H1 (cell line): ENCODE results near the gene PRDM5. TPM values are rescaled to one million over a fixed set of nuclear protein-coding genes. Genes with fewer than 3 reads are reported as not detected.

Experiments
- CTCF ChIA-PET: fragments of 300-600 bp; sonication (Branson Sonifier 250); formaldehyde crosslinking; loops from one replicate; lab custom pipeline; 2021; ENCODE audit not compliant: partially characterized antibody; lab: Charles Lee
- POLR2A ChIA-PET: fragments of 300-600 bp; sonication (Branson Sonifier 250); formaldehyde crosslinking; loops from one replicate; lab custom pipeline; 2021; ENCODE audit warnings: inconsistent platforms; ENCODE audit not compliant: partially characterized antibody; lab: Charles Lee
- DNase-seq, 2 experiments: peaks; one replicate each; pipeline versions ENCODE4 v3.0.0 to v3.0.0-alpha.2; 2010 to 2022; ENCODE audit warnings: low spot score in 2 of 2, low read depth in 1 of 2, mixed read lengths in 1 of 2
- FAIRE-seq: peaks from 2 replicates; lab custom pipeline; 2011; peaks lifted over from hg19 to GRCh38; lab: Jason Lieb, UNC
- H2AFZ ChIP-seq: 2 replicates; pipeline ENCODE4 v1.8.1; 2012; ENCODE audit warnings: low read length, inconsistent platforms
- H2AK5ac ChIP-seq: 2 replicates; pipeline ENCODE4 v1.6.1; 2013; ENCODE audit warnings: low read depth, low read length
- H2BK120ac ChIP-seq: replicated peaks from 2 replicates; pipeline ENCODE3; 2013; ENCODE audit warnings: low read depth, low read length, inconsistent platforms
- H2BK12ac ChIP-seq: 2 replicates; pipeline ENCODE4 v1.6.1; 2013; ENCODE audit warnings: low read depth, low read length
- H2BK15ac ChIP-seq: 2 replicates; pipeline ENCODE4 v1.6.1; 2013; ENCODE audit warnings: low read length
- H2BK20ac ChIP-seq: 2 replicates; pipeline ENCODE4 v1.6.1; 2013; ENCODE audit warnings: low read length
- H2BK5ac ChIP-seq: 2 replicates; pipeline ENCODE4 v1.6.1; 2013; ENCODE audit warnings: low read depth, low read length
- H3K14ac ChIP-seq: 2 replicates; pipeline ENCODE4 v1.6.1; 2013; ENCODE audit warnings: inconsistent platforms; ENCODE audit not compliant: insufficient read length
- H3K18ac ChIP-seq: 2 replicates; pipeline ENCODE4 v1.6.1; 2013; ENCODE audit warnings: low read length; ENCODE audit errors: extremely low read depth
- H3K23ac ChIP-seq: 2 replicates; pipeline ENCODE4 v1.6.1; 2013; ENCODE audit warnings: inconsistent platforms; ENCODE audit not compliant: insufficient read length
- H3K23me2 ChIP-seq: 2 replicates; pipeline ENCODE4 v1.6.1; 2013; ENCODE audit warnings: low read depth, low read length
- H3K27ac ChIP-seq: 2 replicates; pipeline ENCODE4 v1.6.1; 2011; ENCODE audit warnings: low read depth, low read length, inconsistent platforms
- H3K27me3 ChIP-seq, 4 experiments: replicated peaks in 1 of 4; 1 replicate in 1 of 4; 2 replicates in 3 of 4; pipeline versions ENCODE4 v1.6.1 to v1.8.1; 2011 to 2013; ENCODE audit warnings: low read length in 3 of 4, mild to moderate bottlenecking in 3 of 4, inconsistent platforms in 2 of 4, mixed read lengths in 2 of 4, moderate library complexity in 1 of 4; ENCODE audit not compliant: control insufficient read depth in 3 of 4, insufficient read depth in 3 of 4; ENCODE audit errors: extremely low read depth in 1 of 4
- H3K36me3 ChIP-seq, 4 experiments: 2 replicates each; pipeline versions ENCODE4 v1.6.1 to v1.8.1; 2011 to 2013; ENCODE audit warnings: mild to moderate bottlenecking in 4 of 4, low read length in 3 of 4, moderate library complexity in 2 of 4, control low read depth in 1 of 4, inconsistent platforms in 1 of 4; ENCODE audit not compliant: insufficient read depth in 4 of 4, control insufficient read depth in 2 of 4
- H3K4ac ChIP-seq: replicated peaks from 2 replicates; pipeline ENCODE3; 2013; ENCODE audit warnings: low read length, low read depth, mixed read lengths, inconsistent platforms; ENCODE audit not compliant: insufficient read length
- H3K4me1 ChIP-seq, 4 experiments: replicated peaks in 1 of 4; 1 replicate in 1 of 4; 2 replicates in 3 of 4; pipeline versions ENCODE4 v1.6.1 to v1.8.1; 2011 to 2013; ENCODE audit warnings: low read length in 3 of 4, inconsistent platforms in 2 of 4, mixed read lengths in 1 of 4; ENCODE audit not compliant: insufficient read depth in 4 of 4, control insufficient read depth in 3 of 4
- H3K4me2 ChIP-seq, 2 experiments: 2 replicates each; pipeline versions ENCODE4 v1.6.1 to v1.8.1; 2011 to 2013; ENCODE audit warnings: low read depth in 2 of 2, low read length in 2 of 2, control low read depth in 1 of 2, inconsistent platforms in 1 of 2, mild to moderate bottlenecking in 1 of 2; ENCODE audit not compliant: insufficient read depth in 1 of 2
- H3K4me3 ChIP-seq, 4 experiments: fragments of 200-600, 300-600 bp in 1 of 4; sonication (generic), shearing (Covaris generic), sonication (Bioruptor Twin) in 1 of 4; 2 replicates each; pipeline versions ENCODE4 v1.5.1 to v1.8.1; 2011 to 2016; ENCODE audit warnings: low read length in 4 of 4, low read depth in 3 of 4, control low read depth in 2 of 4, inconsistent platforms in 2 of 4, mild to moderate bottlenecking in 2 of 4, mixed read lengths in 1 of 4, moderate library complexity in 1 of 4; ENCODE audit not compliant: insufficient read depth in 2 of 4; ENCODE audit errors: extremely low read depth in 1 of 4
- H3K56ac ChIP-seq: replicated peaks from 2 replicates; pipeline ENCODE3; 2013; ENCODE audit warnings: low read depth, mild to moderate bottlenecking, mixed read lengths, low read length, inconsistent platforms; ENCODE audit not compliant: insufficient read length
- H3K79me1 ChIP-seq: 2 replicates; pipeline ENCODE4 v1.6.1; 2013; ENCODE audit warnings: low read depth, low read length, control low read depth
- H3K79me2 ChIP-seq, 2 experiments: 2 replicates each; pipeline versions ENCODE4 v1.6.1 to v1.8.1; 2012 to 2013; ENCODE audit warnings: low read length in 2 of 2, mild to moderate bottlenecking in 2 of 2, inconsistent platforms in 1 of 2; ENCODE audit not compliant: insufficient read depth in 2 of 2, control insufficient read depth in 1 of 2
- H3K9ac ChIP-seq, 4 experiments: replicated peaks in 1 of 4; 1 replicate in 1 of 4; 2 replicates in 3 of 4; pipeline versions ENCODE4 v1.6.1 to v1.8.1; 2011 to 2013; ENCODE audit warnings: low read depth in 3 of 4, low read length in 3 of 4, control low read depth in 2 of 4, mild to moderate bottlenecking in 2 of 4, moderate library complexity in 2 of 4, inconsistent platforms in 1 of 4; ENCODE audit errors: extremely low read depth in 1 of 4
- H3K9me3 ChIP-seq, 2 experiments: 2 replicates each; pipeline versions ENCODE4 v1.6.1 to v1.8.1; 2012 to 2013; ENCODE audit warnings: mild to moderate bottlenecking in 2 of 2, moderate library complexity in 2 of 2, control low read depth in 1 of 2, inconsistent platforms in 1 of 2, low read depth in 1 of 2, low read length in 1 of 2, mixed read lengths in 1 of 2; ENCODE audit not compliant: insufficient read depth in 2 of 2
- H4K20me1 ChIP-seq, 2 experiments: replicated peaks in 1 of 2; 2 replicates each; pipeline versions ENCODE3 to v1.8.1; 2011 to 2013; ENCODE audit warnings: inconsistent platforms in 2 of 2, low read length in 2 of 2, mild to moderate bottlenecking in 1 of 2; ENCODE audit not compliant: insufficient read depth in 2 of 2, control insufficient read depth in 1 of 2
- H4K5ac ChIP-seq: 2 replicates; pipeline ENCODE4 v1.6.1; 2013; ENCODE audit warnings: low read length, low read depth, mixed read lengths, inconsistent platforms; ENCODE audit not compliant: insufficient read length
- H4K8ac ChIP-seq: 2 replicates; pipeline ENCODE4 v1.8.0; 2013; ENCODE audit warnings: mild to moderate bottlenecking, moderate library complexity, low read length, inconsistent platforms; ENCODE audit not compliant: insufficient read depth; ENCODE audit errors: extremely low read depth
- H4K91ac ChIP-seq: replicated peaks from 2 replicates; pipeline ENCODE3; 2013; ENCODE audit warnings: low read length, mixed read lengths, inconsistent platforms; ENCODE audit not compliant: insufficient read length
- CTBP2 ChIP-seq: IDR thresholded peaks from 2 replicates; pipeline ENCODE4 v1.7.0; 2011; ENCODE audit warnings: borderline replicate concordance, mild to moderate bottlenecking, moderate library complexity, mixed read lengths, low read length; ENCODE audit not compliant: insufficient read depth, insufficient read length
- EP300 ChIP-seq, 2 experiments: IDR thresholded peaks; 1 replicate in 1 of 2; 2 replicates in 1 of 2; pipeline ENCODE4 v1.6.1; 2011 to 2012; ENCODE audit warnings: low read depth in 2 of 2, low read length in 2 of 2, mild to moderate bottlenecking in 2 of 2, borderline replicate concordance in 1 of 2, inconsistent platforms in 1 of 2, moderate library complexity in 1 of 2
- EZH2 ChIP-seq: fragments of 200-600 bp; sonication (generic); IDR thresholded peaks from 2 replicates; pipeline ENCODE4 v1.7.1; 2012; ENCODE audit warnings: low read depth, mild to moderate bottlenecking, moderate library complexity, low read length, inconsistent platforms; ENCODE audit not compliant: severe bottlenecking
- KDM5A ChIP-seq: fragments of 200-600 bp; IDR thresholded peaks from 2 replicates; pipeline ENCODE4 v1.7.1; 2012; ENCODE audit warnings: mild to moderate bottlenecking, low read length, inconsistent platforms, mixed read lengths
- PHF8 ChIP-seq: fragments of 200-600 bp; sonication (generic); conservative IDR thresholded peaks from 2 replicates; pipeline ENCODE4 v1.7.1; 2012; ENCODE audit warnings: low read depth, mild to moderate bottlenecking, inconsistent platforms, low read length, moderate library complexity
- RAD21 ChIP-seq, 2 experiments: IDR thresholded peaks in 1 of 2; conservative IDR thresholded peaks in 1 of 2; 2 replicates each; pipeline ENCODE4 v1.6.1; 2011; ENCODE audit warnings: low read depth in 2 of 2, low read length in 2 of 2, improper control_type of control experiment in 1 of 2, inconsistent platforms in 1 of 2, mild to moderate bottlenecking in 1 of 2, moderate library complexity in 1 of 2
- SIX5 ChIP-seq: IDR thresholded peaks from 2 replicates; pipeline ENCODE4 v1.6.1; 2011; ENCODE audit warnings: mild to moderate bottlenecking, low read depth, low read length
- TBP ChIP-seq: IDR thresholded peaks from 2 replicates; pipeline ENCODE4 v1.6.1; 2011; ENCODE audit warnings: low read depth, low read length, improper control_type of control experiment
- WGBS, 2 experiments: shearing (Covaris generic) in 1 of 2; methylation state at CpG; one replicate each; pipeline versions ENCODE4 v1.1.6 to v1.1.7; 2013 to 2015; ENCODE audit warnings: low lambda C conversion rate in 2 of 2, mixed read lengths in 2 of 2, inconsistent platforms in 1 of 2, low coverage in 1 of 2, missing lambda C conversion rate in 1 of 2; ENCODE audit not compliant: insufficient replicate concordance in 2 of 2, insufficient coverage in 1 of 2, insufficient read length in 1 of 2; ENCODE audit errors: extremely low coverage in 1 of 2, missing lambda C conversion rate in 1 of 2; 5-methylcytosine and 5-hydroxymethylcytosine counted together
- polyA plus RNA-seq, 7 experiments: library from polyadenylated mRNA; depleted of rRNA in 3 of 7; stranded (reverse) in 5 of 7; unstranded in 2 of 7; fragments of >200 nt in 5 of 7; fragments of 200-250 nt in 2 of 7; gene quantifications; 1 replicate in 5 of 7; 2 replicates in 1 of 7; 4 replicates in 1 of 7; pipeline versions ENCODE4 v1.2.1 to v1.2.3, GENCODE V29; 2011 to 2013; ENCODE audit warnings: missing spikeins in 2 of 7, mixed read lengths in 2 of 7
- total RNA-seq: library from RNA; stranded (reverse); fragmentation: NEBNext Ultra II Directional; extraction: Animal tissue kit (Norgen Biotek cat#: 25700); gene quantifications from 2 replicates; pipeline ENCODE4 v1.2.1, GENCODE V29; 2021

PRDM5 gene
- total and polyA plus RNA-seq, 2 of the 8 experiments (the other 6 are each of a cell fraction or from before 2014, with no cell fraction given) = 8.2 to 23.4 TPM

DNA sequence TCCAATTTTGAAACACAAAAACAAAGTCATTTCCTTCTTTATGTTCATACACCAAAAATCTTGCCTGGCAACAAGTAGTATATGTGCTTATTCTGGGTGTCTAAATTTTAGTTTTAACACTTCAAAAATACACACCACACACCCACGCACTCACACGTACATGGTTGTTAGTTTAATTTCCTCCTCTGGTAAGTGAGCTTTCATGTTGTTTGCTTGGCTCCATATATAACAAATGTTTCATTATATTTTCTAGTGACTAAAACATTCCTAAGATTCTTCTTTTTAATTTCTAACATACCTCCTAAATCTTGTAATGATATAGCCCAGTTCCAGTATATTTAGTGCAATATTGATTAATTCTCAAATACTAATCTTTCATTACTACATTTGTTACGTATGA is 80.9 kb downstream of the PRDM5 start:
- FAIRE-seq = no peak
- Histone ChIP-seq H2AFZ (no peak overlapping the region), H3K56ac (no peak overlapping the region), H3K4me1 (no peaks in the 10 kb centered on the region), H3K36me3 (no peaks in the 10 kb centered on the region), H3K79me2 (no peaks in the 10 kb centered on the region), H3K4me2 (no peak overlapping the region), H3K4me3 (no peak overlapping the region), H3K23me2 (no peaks in the 10 kb centered on the region), H3K4ac (no peak overlapping the region), H3K14ac (no peak overlapping the region), H3K9ac (no peak overlapping the region), H2BK12ac (no peak overlapping the region), H2BK5ac (no peak overlapping the region), H3K9me3 (no peaks in the 10 kb centered on the region), H4K20me1 (peaks cover 0 to 4% of the 10 kb centered on the region in 2 experiments), H3K79me1 (no peaks in the 10 kb centered on the region), H2BK15ac (no peak overlapping the region), H4K91ac (no peak overlapping the region), H2AK5ac (no peak overlapping the region), H3K27me3 (no peaks in the 10 kb centered on the region), H4K8ac (no peak overlapping the region), H2BK120ac (no peak overlapping the region), H4K5ac (no peak overlapping the region), H3K27ac (no peak overlapping the region), H3K18ac (no peak overlapping the region), H3K23ac (no peak overlapping the region), H2BK20ac (no peak overlapping the region)
- WGBS, 2 experiments = 96% methylated on average over 3 of the region's 3 CpGs; no CpG with 5 or more reads in 1 of the 2 experiments
- DNase-seq = no peak
- ChIA-PET POLR2A (no interaction called here), CTCF (no interaction called here)
- TF ChIP-seq SIX5 = no peak
- no peak for TF ChIP-seq KDM5A
- TF ChIP-seq TBP = no peak
- TF ChIP-seq CTBP2 = no peak
- no peak for TF ChIP-seq RAD21 (IDR thresholded peaks at IDR 0.05 in 1 of 2, conservative IDR thresholded peaks at IDR 0.05 in 1 of 2; ENCODE audit: low read depth in 2 of 2, low read length in 2 of 2)
- TF ChIP-seq EP300 (IDR thresholded peaks at IDR 0.05; ENCODE audit: borderline replicate concordance in 1 of 2, low read depth in 2 of 2, low read length in 2 of 2) = no peak
- TF ChIP-seq EZH2 = no peak
- no peak for TF ChIP-seq PHF8
